Suprapubic skin (tissue), 4 donors: ENCODE results near the gene NCAM1. TPM values are rescaled to one million over a fixed set of nuclear protein-coding genes. Genes with fewer than 3 reads are reported as not detected.

Experiments used
- DNase-seq, 2 donors: peaks; one replicate each; pipeline ENCODE4 v3.0.0-alpha.2; 2019; ENCODE audit warnings: low spot score in 2 of 2
- H3K27ac ChIP-seq: fragments of 200-600 bp; sonication (generic); one replicate; pipeline ENCODE4 v1.5.1; 2019
- H3K27me3 ChIP-seq: fragments of 200-600 bp; sonication (generic); one replicate; pipeline ENCODE4 v1.5.1; 2019
- H3K36me3 ChIP-seq: fragments of 200-600 bp; sonication (generic); one replicate; pipeline ENCODE4 v1.5.1; 2019
- H3K4me1 ChIP-seq: fragments of 200-600 bp; sonication (generic); one replicate; pipeline ENCODE4 v1.5.1; 2019
- H3K4me3 ChIP-seq: fragments of 200-600 bp; sonication (generic); one replicate; pipeline ENCODE4 v1.5.1; 2019; ENCODE audit warnings: mild to moderate bottlenecking
- H3K9me3 ChIP-seq: fragments of 200-600 bp; sonication (generic); one replicate; pipeline ENCODE4 v1.5.1; 2019
- CTCF ChIP-seq, 2 donors: fragments of 200-600 bp in 1 of 2; fragments of 450-650 bp in 1 of 2; sonication (generic) in 1 of 2; IDR thresholded peaks; one replicate each; pipeline ENCODE4 v1.5.1; 2016 to 2019; ENCODE audit warnings: antibody characterized with exemption in 2 of 2, mild to moderate bottlenecking in 1 of 2, moderate library complexity in 1 of 2
- EP300 ChIP-seq: sonication (generic); formaldehyde crosslinking; IDR thresholded peaks from one replicate; pipeline ENCODE4 v1.6.1; 2017; ENCODE audit warnings: antibody characterized with exemption
- POLR2A ChIP-seq, 2 donors: fragments of 450-650 bp; IDR thresholded peaks; one replicate each; pipeline ENCODE4 v1.6.1; 2017; ENCODE audit warnings: antibody characterized with exemption in 2 of 2, mild to moderate bottlenecking in 2 of 2, moderate library complexity in 2 of 2
- POLR2AphosphoS5 ChIP-seq, 3 donors: sonication (generic); formaldehyde crosslinking; IDR thresholded peaks; one replicate each; pipeline ENCODE4 v1.6.1; 2017; ENCODE audit warnings: antibody characterized with exemption in 3 of 3
- WGBS: methylation state at CpG from one replicate; pipeline ENCODE4 v1.1.5; 2018; 5-methylcytosine and 5-hydroxymethylcytosine counted together
- total RNA-seq, 4 donors: library from RNA; depleted of rRNA; stranded (reverse); fragments of >200 nt; gene quantifications; one replicate each; pipeline ENCODE4 v1.1.0, GENCODE V29; 2016

Gene NCAM1
- total RNA-seq, 4 donors from 2014 or later = 0.98 to 3.3 (median 1.9) TPM

- H3K4me3 ChIP-seq = no peak overlapping the region
- H3K27ac ChIP-seq = no peak overlapping the region
- DNase-seq = no peak
- peaks cover 9% of the 10 kb centered on the region for H3K4me1 ChIP-seq
- no peaks in the 10 kb centered on the region for H3K36me3 ChIP-seq
- no peak for TF ChIP-seq EP300
- no peak for TF ChIP-seq POLR2A (IDR thresholded peaks at IDR 0.05)
- no peak for TF ChIP-seq POLR2AphosphoS5 (IDR thresholded peaks at IDR 0.05)
- TF ChIP-seq CTCF (IDR thresholded peaks at IDR 0.05) = no peak
- no peaks in the 10 kb centered on the region for H3K9me3 ChIP-seq
- H3K27me3 ChIP-seq = peaks cover 2% of the 10 kb centered on the region
- WGBS = 88% methylated on average over 12 of the region's 12 CpGs
Measured at GRCh38 chr11:113240790-113241635, 279.8 kb downstream of the NCAM1 start.

GRCh38 chr11:113241636-113242054 is 280.4 kb downstream of the NCAM1 start:
- WGBS = 93% methylated on average over 4 of the region's 4 CpGs
- H3K4me3 ChIP-seq = no peak overlapping the region
- no peak for DNase-seq
- H3K9me3 ChIP-seq = no peaks in the 10 kb centered on the region
- H3K27ac ChIP-seq = no peak overlapping the region
- H3K27me3 ChIP-seq = peaks cover 2% of the 10 kb centered on the region
- no peaks in the 10 kb centered on the region for H3K36me3 ChIP-seq
- TF ChIP-seq POLR2AphosphoS5 (IDR thresholded peaks at IDR 0.05) (no peak), CTCF (IDR thresholded peaks at IDR 0.05) (no peak), EP300 (no peak), POLR2A (IDR thresholded peaks at IDR 0.05) (no peak)
- peaks cover 9% of the 10 kb centered on the region for H3K4me1 ChIP-seq

GRCh38 chr11:113242060-113242459 is 280.8 kb downstream of the NCAM1 start:
- 95% methylated on average over 3 of the region's 3 CpGs for WGBS
- H3K36me3 ChIP-seq = no peaks in the 10 kb centered on the region
- H3K4me3 ChIP-seq = no peak overlapping the region
- H3K9me3 ChIP-seq = no peaks in the 10 kb centered on the region
- DNase-seq = no peak
- TF ChIP-seq POLR2AphosphoS5 (IDR thresholded peaks at IDR 0.05) (no peak), CTCF (IDR thresholded peaks at IDR 0.05) (no peak), POLR2A (IDR thresholded peaks at IDR 0.05) (no peak)
- H3K27me3 ChIP-seq = peaks cover 2% of the 10 kb centered on the region
- H3K27ac ChIP-seq = peak overlapping the region; percentile 51
- peaks cover 9% of the 10 kb centered on the region for H3K4me1 ChIP-seq

- H3K27ac ChIP-seq = peak overlapping the region; percentile 51
- TF ChIP-seq POLR2AphosphoS5 (IDR thresholded peaks at IDR 0.05) (no peak), POLR2A (IDR thresholded peaks at IDR 0.05) (no peak)
- H3K36me3 ChIP-seq = no peaks in the 10 kb centered on the region
- no peaks in the 10 kb centered on the region for H3K27me3 ChIP-seq
- H3K9me3 ChIP-seq = no peaks in the 10 kb centered on the region
- no peak for DNase-seq
- WGBS = 36% methylated on average over 21 of the region's 21 CpGs
- H3K4me1 ChIP-seq = peaks cover 9% of the 10 kb centered on the region
- peak overlapping the region; percentile 40 for H3K4me3 ChIP-seq
Measured at GRCh38 chr11:113242767-113243397, 281.7 kb downstream of the NCAM1 start.

GRCh38 chr11:113243696-113244095 is 282.5 kb downstream of the NCAM1 start:
- H3K27me3 ChIP-seq = no peaks in the 10 kb centered on the region
- H3K36me3 ChIP-seq = no peaks in the 10 kb centered on the region
- H3K4me3 ChIP-seq = no peak overlapping the region
- no peaks in the 10 kb centered on the region for H3K9me3 ChIP-seq
- WGBS = 81% methylated on average over 5 of the region's 5 CpGs
- H3K27ac ChIP-seq = no peak overlapping the region
- TF ChIP-seq POLR2A (IDR thresholded peaks at IDR 0.05) = no peak
- TF ChIP-seq CTCF (IDR thresholded peaks at IDR 0.05) = no peak
- no peak for TF ChIP-seq POLR2AphosphoS5 (IDR thresholded peaks at IDR 0.05)
- no peak for TF ChIP-seq EP300
- peaks cover 9% of the 10 kb centered on the region for H3K4me1 ChIP-seq
- DNase-seq = no peak
